C4-2B (cell line): ENCODE data around the gene CCDC69.

ENCODE experiments used
- ZFX ChIP-seq: fragments of 450-650 bp; IDR thresholded peaks from 2 replicates; pipeline ENCODE4 v1.6.1; 2017
- TF ChIP-seq, protein P1 (sequence below): fragments of 450-650 bp; conservative IDR thresholded peaks from 2 replicates; pipeline ENCODE4 v1.5.1; 2017; ENCODE audit warnings: mild to moderate bottlenecking

- TF ChIP-seq, protein P1, sequence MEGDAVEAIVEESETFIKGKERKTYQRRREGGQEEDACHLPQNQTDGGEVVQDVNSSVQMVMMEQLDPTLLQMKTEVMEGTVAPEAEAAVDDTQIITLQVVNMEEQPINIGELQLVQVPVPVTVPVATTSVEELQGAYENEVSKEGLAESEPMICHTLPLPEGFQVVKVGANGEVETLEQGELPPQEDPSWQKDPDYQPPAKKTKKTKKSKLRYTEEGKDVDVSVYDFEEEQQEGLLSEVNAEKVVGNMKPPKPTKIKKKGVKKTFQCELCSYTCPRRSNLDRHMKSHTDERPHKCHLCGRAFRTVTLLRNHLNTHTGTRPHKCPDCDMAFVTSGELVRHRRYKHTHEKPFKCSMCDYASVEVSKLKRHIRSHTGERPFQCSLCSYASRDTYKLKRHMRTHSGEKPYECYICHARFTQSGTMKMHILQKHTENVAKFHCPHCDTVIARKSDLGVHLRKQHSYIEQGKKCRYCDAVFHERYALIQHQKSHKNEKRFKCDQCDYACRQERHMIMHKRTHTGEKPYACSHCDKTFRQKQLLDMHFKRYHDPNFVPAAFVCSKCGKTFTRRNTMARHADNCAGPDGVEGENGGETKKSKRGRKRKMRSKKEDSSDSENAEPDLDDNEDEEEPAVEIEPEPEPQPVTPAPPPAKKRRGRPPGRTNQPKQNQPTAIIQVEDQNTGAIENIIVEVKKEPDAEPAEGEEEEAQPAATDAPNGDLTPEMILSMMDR = no peak
- no peak for TF ChIP-seq ZFX
These were observed 24.2 kb downstream of the CCDC69 start for GRCh38 chr5:151199581-151200185.
